ENCODE measurements around the gene MRPL24.

MRPL24 gene

DNA sequence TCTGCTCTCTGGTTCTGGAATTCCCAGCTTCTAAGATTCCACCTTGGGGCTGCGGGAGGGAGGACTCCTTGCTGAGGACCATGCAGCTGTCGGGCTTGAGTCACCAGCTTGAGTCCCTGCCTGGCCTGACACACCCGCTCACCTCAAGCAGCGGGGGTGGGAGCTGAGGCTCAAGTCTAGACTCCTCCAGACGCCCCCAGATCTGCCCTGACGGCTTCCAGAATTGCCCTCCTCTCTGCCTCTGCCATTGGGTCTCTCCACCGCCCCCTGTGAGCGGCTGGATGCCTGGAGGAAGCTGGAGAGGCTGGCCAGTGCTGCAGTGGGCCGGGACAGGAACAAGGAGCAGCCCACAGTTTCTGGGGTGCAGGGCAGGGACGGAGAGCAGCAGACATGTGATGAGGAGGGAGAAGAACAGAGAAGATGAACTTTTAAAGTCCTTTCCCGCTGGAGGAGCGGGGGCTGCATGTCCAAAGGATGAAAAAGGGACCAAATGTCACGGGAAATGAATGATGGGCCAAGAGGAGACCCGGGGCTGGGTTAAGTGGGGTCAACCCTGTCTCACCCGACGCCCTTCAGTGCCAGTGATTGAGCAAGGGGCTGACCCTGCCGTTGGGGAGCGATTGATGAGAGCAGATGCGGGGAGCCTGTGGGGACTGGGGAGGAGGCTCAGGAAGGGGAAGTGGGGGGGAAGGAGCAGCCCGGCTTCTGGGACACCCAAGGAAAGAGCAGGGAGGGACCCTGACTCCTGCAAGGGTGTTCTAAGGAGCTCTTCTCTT lies 49.0 kb downstream of the MRPL24 start:
- DNase-seq (ENCODE audit: low read depth) = no peak

DNA sequence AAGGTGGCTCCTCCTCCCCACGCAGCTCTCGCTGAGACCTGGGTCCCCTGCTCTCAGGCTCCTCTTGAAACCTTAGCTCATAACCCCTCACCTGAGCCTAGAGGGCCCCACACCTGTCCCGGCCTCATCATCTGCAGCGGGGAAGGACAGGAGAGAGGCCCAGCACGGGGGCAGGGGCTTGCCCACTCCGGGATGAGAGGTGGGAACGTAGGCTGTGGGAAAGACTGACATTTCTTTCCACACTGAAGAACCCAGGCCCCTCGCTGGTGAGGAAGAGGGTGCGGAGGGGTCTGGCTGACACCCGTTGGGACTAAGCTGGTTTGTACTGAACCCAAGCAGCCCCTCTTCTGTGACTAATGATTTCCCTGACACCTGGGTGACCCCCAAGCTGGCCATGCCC lies 49.7 kb downstream of the MRPL24 start:
- DNase-seq (ENCODE audit: low read depth) = no peak

DNA sequence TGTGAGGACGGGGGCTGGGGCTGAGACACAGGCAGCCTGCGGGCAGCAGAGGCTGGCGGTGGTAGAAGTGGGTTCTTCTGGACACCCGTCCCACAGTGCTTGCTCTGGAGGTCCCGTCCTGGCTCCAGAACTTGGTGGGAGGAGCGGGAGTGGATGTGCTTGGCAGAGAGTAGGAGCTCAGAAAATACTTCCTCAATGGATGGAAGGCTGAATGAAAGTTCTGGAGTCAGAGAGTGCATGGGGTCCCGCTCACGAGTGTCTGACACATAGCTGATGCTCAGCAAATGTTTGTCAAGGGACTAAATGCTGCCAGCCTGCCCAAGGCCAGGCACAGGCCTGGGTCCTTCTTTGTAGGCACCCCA lies 50.2 kb downstream of the MRPL24 start:
- no peak for DNase-seq (ENCODE audit: low read depth)

DNA sequence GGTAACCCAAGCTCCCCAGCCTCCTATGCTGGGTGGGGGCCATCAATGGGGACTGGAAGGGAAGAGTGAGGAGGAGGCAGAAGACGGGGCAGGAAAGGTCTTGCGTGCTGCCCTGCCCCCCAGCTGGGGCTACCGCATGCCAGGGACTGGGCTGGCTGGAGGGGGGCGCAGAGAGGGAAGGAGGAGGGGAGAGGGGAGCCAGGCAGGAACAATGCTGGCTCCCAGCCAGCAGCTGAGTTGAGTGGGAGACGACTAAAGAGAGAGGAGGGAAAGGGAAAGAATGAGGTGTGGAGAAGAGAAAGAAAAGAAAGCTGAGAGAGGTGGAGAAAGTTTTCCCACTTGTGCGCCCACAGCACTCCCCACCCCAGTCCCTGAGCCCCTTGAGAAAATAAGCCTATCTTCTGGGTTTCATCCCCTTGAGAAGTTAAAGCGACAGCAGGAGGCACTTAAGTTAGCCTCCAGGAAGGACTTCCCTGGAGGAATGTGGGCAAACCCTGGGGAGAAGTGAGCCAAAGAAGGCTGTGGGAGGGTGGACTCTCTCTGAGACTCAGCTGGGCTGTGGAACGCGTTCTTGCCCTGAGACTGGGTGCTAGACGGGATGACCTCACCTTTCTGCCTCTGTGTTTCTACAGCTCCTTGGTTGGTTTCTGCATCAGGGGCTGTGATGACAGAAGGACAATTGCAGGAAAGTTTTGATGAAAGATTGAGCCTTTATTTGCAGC lies 50.8 kb downstream of the MRPL24 start:
- DNase-seq (ENCODE audit: low read depth) = no peak

DNA sequence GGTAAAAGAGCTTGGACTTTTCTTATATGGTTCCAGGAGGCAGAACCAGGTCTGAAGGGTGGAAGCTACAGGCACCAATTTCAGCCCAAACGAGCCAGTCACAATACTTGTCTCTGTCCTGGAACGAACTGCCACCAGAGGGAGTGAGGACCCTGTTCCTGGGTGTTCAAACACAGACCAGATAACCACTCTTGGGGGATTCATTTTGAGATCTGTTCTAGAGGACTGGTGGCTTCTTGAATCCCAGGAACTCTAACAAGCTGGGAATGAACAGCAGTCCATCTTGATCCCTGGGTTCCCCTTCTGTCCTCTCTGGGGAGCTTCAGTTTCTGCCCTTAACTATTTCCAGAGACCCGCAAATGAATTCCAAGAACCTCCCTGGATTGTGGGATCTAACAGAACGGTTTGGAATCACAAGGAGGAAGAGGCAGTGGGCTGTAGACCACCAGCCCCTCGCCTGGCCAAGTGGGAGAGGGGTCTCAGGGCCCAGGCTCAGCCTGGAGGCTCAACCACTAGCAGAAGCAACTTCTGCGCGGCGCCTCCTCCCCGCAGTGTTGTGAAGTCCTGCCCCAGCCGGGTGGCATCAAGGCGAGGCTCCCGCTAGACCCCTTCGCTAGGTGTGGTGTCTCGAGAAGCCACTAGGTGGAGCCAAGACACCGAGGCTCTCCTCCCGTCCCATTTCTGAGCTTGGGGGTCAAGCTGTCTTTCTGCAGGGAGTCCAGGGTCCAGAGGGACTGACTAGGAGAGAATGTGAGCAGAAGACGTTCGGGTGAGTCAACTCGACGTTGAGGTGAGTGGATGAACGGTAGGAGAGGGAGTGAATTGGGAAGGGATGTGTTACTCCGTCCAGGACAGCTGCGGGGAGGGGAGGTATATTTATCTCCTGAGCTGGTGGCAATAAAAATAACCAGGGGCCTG lies 51.6 kb downstream of the MRPL24 start:
- no peak for DNase-seq (ENCODE audit: low read depth)

All from GM04504 (cell line).